Smooth muscle cell (in vitro differentiated cells): Measurements from ENCODE around the gene FBXO22. TPM values are rescaled to one million over a fixed set of nuclear protein-coding genes. Genes with fewer than 3 reads are reported as not detected.
"Not testable (repeated sequence)": the region's sequence is repeated elsewhere in the genome, so short reads cannot be mapped to it uniquely, and the experiment has no call there.

Experiments used
- DNase-seq: peaks from one replicate; lab custom pipeline; 2025; ENCODE audit not compliant: unreplicated experiment; lab: John Stamatoyannopoulos, UW
- H2AFZ ChIP-seq: fragments of 200-600 bp; sonication (generic); 2 replicates; pipeline ENCODE4 v1.6.0; 2016; ENCODE audit warnings: antibody characterized with exemption, low read depth, mild to moderate bottlenecking
- H3F3A ChIP-seq: fragments of 200-600 bp; sonication (generic); 2 replicates; pipeline ENCODE4 v1.6.0; 2017; ENCODE audit warnings: antibody characterized with exemption, low read depth
- H3K27ac ChIP-seq: fragments of 200-600 bp; sonication (generic); 2 replicates; pipeline ENCODE4 v1.5.1; 2016; ENCODE audit warnings: low read depth, mild to moderate bottlenecking
- H3K27me3 ChIP-seq: fragments of 200-600 bp; sonication (generic); 2 replicates; pipeline ENCODE4 v1.6.1; 2016; ENCODE audit warnings: low read depth, mild to moderate bottlenecking
- H3K36me3 ChIP-seq: fragments of 200-600 bp; sonication (generic); 2 replicates; pipeline ENCODE4 v1.5.1; 2016; ENCODE audit warnings: low read depth
- H3K4me1 ChIP-seq: fragments of 200-600 bp; sonication (generic); 2 replicates; pipeline ENCODE4 v1.5.1; 2016; ENCODE audit warnings: low read depth
- H3K4me2 ChIP-seq: fragments of 200-600 bp; sonication (generic); 2 replicates; pipeline ENCODE4 v1.6.0; 2016; ENCODE audit warnings: mild to moderate bottlenecking
- H3K4me3 ChIP-seq: fragments of 200-600 bp; sonication (generic); 2 replicates; pipeline ENCODE4 v1.5.1; 2016; ENCODE audit warnings: mild to moderate bottlenecking
- H3K79me2 ChIP-seq: fragments of 200-600 bp; sonication (generic); 2 replicates; pipeline ENCODE4 v1.6.0; 2016; ENCODE audit warnings: low read depth, mild to moderate bottlenecking
- H3K9ac ChIP-seq: fragments of 200-600 bp; sonication (generic); 2 replicates; pipeline ENCODE4 v1.6.0; 2016; ENCODE audit warnings: low read depth
- H3K9me3 ChIP-seq: fragments of 200-600 bp; sonication (generic); replicated peaks from 2 replicates; pipeline ENCODE4 v1.5.1; 2016; ENCODE audit warnings: low read depth
- H4K20me1 ChIP-seq: fragments of 200-600 bp; sonication (generic); 2 replicates; pipeline ENCODE4 v1.6.0; 2016; ENCODE audit warnings: low read depth
- CTCF ChIP-seq: fragments of 200-600 bp; sonication (generic); IDR thresholded peaks from 2 replicates; pipeline ENCODE4 v1.5.1; 2017; ENCODE audit warnings: borderline replicate concordance, mild to moderate bottlenecking, antibody characterized with exemption; ENCODE audit not compliant: insufficient read depth, poor library complexity, severe bottlenecking
- WGBS: methylation state at CpG from one replicate; pipeline ENCODE4 v1.1.7; 2016; ENCODE audit warnings: low lambda C conversion rate; 5-methylcytosine and 5-hydroxymethylcytosine counted together
- polyA plus RNA-seq: library from polyadenylated mRNA; unstranded; fragments of >200 nt; fragmentation: Nextera tagmentation; extraction: Ambion mirVana; gene quantifications from 2 replicates; pipeline ENCODE4 v1.2.1, GENCODE V29; 2016
- total RNA-seq: library from RNA; depleted of rRNA; stranded (reverse); fragments of >200 nt; gene quantifications from 2 replicates; pipeline ENCODE4 v1.2.3, GENCODE V29; 2014

The FBXO22 gene
- total and polyA plus RNA-seq, 2 experiments from 2014 or later = 51.5 to 60.1 TPM

- H3K4me3 ChIP-seq = no peak overlapping the region
- H4K20me1 ChIP-seq = no peaks in the 10 kb centered on the region
- H2AFZ ChIP-seq = no peak overlapping the region
- no peak overlapping the region for H3K27ac ChIP-seq
- no peak for DNase-seq
- no peaks in the 10 kb centered on the region for H3K9me3 ChIP-seq
- no peak overlapping the region for H3K4me2 ChIP-seq
- no peaks in the 10 kb centered on the region for H3F3A ChIP-seq
- H3K9ac ChIP-seq = no peak overlapping the region
- no peaks in the 10 kb centered on the region for H3K36me3 ChIP-seq
- H3K27me3 ChIP-seq = peaks cover 32% of the 10 kb centered on the region
- no peak for TF ChIP-seq CTCF
- 93% methylated on average over 4 of the region's 4 CpGs for WGBS
- H3K4me1 ChIP-seq = no peaks in the 10 kb centered on the region
- no peaks in the 10 kb centered on the region for H3K79me2 ChIP-seq
These were observed 48.8 kb downstream of the FBXO22 start for GRCh38 chr15:75952525-75952924.

- H3K36me3 ChIP-seq = no peaks in the 10 kb centered on the region
- H3K27me3 ChIP-seq = peaks cover 38% of the 10 kb centered on the region
- H3K27ac ChIP-seq = no peak overlapping the region
- no peak overlapping the region for H2AFZ ChIP-seq
- H3K4me2 ChIP-seq = no peak overlapping the region
- no peak for DNase-seq
- no peaks in the 10 kb centered on the region for H3K79me2 ChIP-seq
- WGBS = 88% methylated on average over 1 of the region's 1 CpG
- H3K9ac ChIP-seq = no peak overlapping the region
- no peak for TF ChIP-seq CTCF
- H3K4me3 ChIP-seq = no peak overlapping the region
- H3F3A ChIP-seq = no peaks in the 10 kb centered on the region
- H3K9me3 ChIP-seq = no peaks in the 10 kb centered on the region
- H4K20me1 ChIP-seq = no peaks in the 10 kb centered on the region
- H3K4me1 ChIP-seq = no peaks in the 10 kb centered on the region
These were observed 52.0 kb downstream of the FBXO22 start for GRCh38 chr15:75955720-75956119.

DNA sequence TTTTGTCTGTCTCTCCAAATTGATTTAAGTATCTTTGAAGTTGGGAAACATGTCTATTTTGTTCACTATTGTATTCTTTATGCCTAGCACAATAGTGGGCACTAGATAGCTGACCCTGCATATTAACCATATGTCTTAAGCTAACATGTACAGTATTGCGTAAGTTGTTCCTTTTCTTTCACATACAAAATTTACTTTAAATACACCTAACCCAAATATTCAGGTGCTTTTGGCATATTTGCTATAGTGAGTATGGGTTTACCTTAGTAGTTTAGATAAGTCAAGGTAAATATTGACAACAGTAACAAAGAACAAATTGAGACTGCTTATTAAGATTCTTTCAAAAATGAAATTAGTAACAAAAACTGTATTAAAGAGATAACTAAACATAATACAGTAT, 57.7 kb downstream of the FBXO22 start:
- no peaks in the 10 kb centered on the region for H3K36me3 ChIP-seq
- H3K27me3 ChIP-seq = peaks cover 15% of the 10 kb centered on the region
- H4K20me1 ChIP-seq = no peaks in the 10 kb centered on the region
- H3K4me2 ChIP-seq = no peak overlapping the region
- H3F3A ChIP-seq = no peaks in the 10 kb centered on the region
- no peak overlapping the region for H3K4me3 ChIP-seq
- no peak for TF ChIP-seq CTCF
- no peaks in the 10 kb centered on the region for H3K4me1 ChIP-seq
- WGBS = 95% methylated on average over 1 of the region's 1 CpG
- no peak overlapping the region for H3K27ac ChIP-seq
- H3K9me3 ChIP-seq = no peaks in the 10 kb centered on the region
- no peak for DNase-seq
- H2AFZ ChIP-seq = no peak overlapping the region
- no peak overlapping the region for H3K9ac ChIP-seq
- H3K79me2 ChIP-seq = no peaks in the 10 kb centered on the region

DNA sequence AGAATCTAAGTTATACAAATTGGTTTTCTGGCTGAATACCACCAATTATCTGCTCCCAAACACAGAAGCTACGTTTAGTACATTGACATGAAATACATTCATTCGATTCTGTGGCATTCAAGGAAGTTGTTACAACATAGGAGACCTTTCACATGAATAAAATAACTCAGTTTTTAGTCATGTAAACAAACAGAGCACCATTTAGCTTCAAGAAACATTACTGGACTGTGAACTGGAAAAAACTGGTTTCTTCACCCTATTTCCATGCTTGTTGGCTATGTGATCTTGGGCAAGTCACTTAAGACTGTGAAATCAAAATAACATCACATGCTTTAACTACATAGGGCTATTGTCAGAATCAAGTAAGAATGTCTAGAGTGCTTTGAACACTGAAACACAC, 62.4 kb downstream of the FBXO22 start:
- no peak overlapping the region for H3K4me3 ChIP-seq
- no peaks in the 10 kb centered on the region for H4K20me1 ChIP-seq
- no peak for DNase-seq
- H3K79me2 ChIP-seq = no peaks in the 10 kb centered on the region
- no peak for TF ChIP-seq CTCF
- no peak overlapping the region for H2AFZ ChIP-seq
- no peak overlapping the region for H3K4me2 ChIP-seq
- H3K27me3 ChIP-seq = peaks cover 3% of the 10 kb centered on the region
- 70% methylated on average over 2 of the region's 2 CpGs for WGBS
- H3K4me1 ChIP-seq = no peaks in the 10 kb centered on the region
- no peaks in the 10 kb centered on the region for H3K36me3 ChIP-seq
- H3K9me3 ChIP-seq = no peaks in the 10 kb centered on the region
- no peak overlapping the region for H3K27ac ChIP-seq
- no peaks in the 10 kb centered on the region for H3F3A ChIP-seq
- H3K9ac ChIP-seq = no peak overlapping the region

DNA sequence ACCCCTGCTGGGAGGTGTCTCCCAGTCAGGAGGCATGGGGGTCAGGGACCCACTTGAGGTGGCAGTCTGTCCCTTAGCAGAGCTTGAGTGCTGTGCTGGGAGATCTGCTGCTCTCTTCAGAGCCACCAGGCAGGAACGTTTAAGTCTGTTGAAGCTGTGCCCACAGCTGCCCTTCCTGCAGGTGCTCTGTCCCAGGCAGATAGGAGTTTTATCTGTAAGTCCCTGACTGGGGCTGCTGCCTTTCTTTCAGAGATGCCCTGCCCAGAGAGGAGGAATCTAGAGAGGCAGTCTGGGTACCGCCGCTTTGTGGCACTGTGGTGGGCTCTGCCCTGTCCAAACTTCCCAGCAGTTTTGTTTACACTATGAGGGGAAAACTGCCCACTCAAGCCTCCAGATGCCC, 73.1 kb downstream of the FBXO22 start:
- H3K4me3 ChIP-seq, H3K4me1 ChIP-seq, H3K27me3 ChIP-seq, H3K79me2 ChIP-seq, DNase-seq, H3K9ac ChIP-seq, H3K4me2 ChIP-seq, H4K20me1 ChIP-seq, H3K36me3 ChIP-seq, H3K9me3 ChIP-seq, H3K27ac ChIP-seq, H3F3A ChIP-seq, H2AFZ ChIP-seq: not testable (repeated sequence)
- 93% methylated on average over 3 of the region's 3 CpGs for WGBS
